Endothelial cell of umbilical vein (primary cell): Measurements from ENCODE around the gene CEMIP.

Source experiments
- CTCF ChIP-seq, 2 donors: IDR thresholded peaks; 1 replicate in 1 of 2; 2 replicates in 1 of 2; pipeline ENCODE4 v1.5.1; 2011; ENCODE audit warnings: low read length in 2 of 2, mild to moderate bottlenecking in 2 of 2, moderate library complexity in 2 of 2, control low read depth in 1 of 2, inconsistent platforms in 1 of 2, low read depth in 1 of 2; ENCODE audit not compliant: insufficient read depth in 1 of 2; ENCODE audit errors: extremely low read depth in 1 of 2
- EZH2 ChIP-seq: IDR thresholded peaks from 2 replicates; pipeline ENCODE4 v1.6.1; 2012; ENCODE audit warnings: borderline replicate concordance, low read depth, mild to moderate bottlenecking, moderate library complexity, low read length, inconsistent platforms; ENCODE audit not compliant: severe bottlenecking
- FOS ChIP-seq: IDR thresholded peaks from 2 replicates; pipeline ENCODE4 v1.6.1; 2011; ENCODE audit warnings: mild to moderate bottlenecking, low read length, moderate library complexity, borderline replicate concordance; ENCODE audit not compliant: insufficient read depth
- GATA2 ChIP-seq: IDR thresholded peaks from 2 replicates; pipeline ENCODE4 v1.7.0; 2011; ENCODE audit warnings: low read depth, mild to moderate bottlenecking, moderate library complexity, mixed read lengths, low read length; ENCODE audit not compliant: insufficient read length, insufficient read depth
- JUN ChIP-seq: IDR thresholded peaks from 2 replicates; pipeline ENCODE4 v1.6.1; 2011; ENCODE audit warnings: borderline replicate concordance, low read depth; ENCODE audit not compliant: insufficient read length, insufficient read depth
- POLR2A ChIP-seq: IDR thresholded peaks from 2 replicates; pipeline ENCODE4 v1.6.1; 2012; ENCODE audit warnings: low read depth, mild to moderate bottlenecking, control low read depth, low read length
- POLR2AphosphoS5 ChIP-seq: IDR thresholded peaks from 2 replicates; pipeline ENCODE4 v1.6.1; 2012; ENCODE audit warnings: low read depth, mild to moderate bottlenecking, control low read depth, low read length, moderate library complexity; ENCODE audit not compliant: insufficient read depth

- TF ChIP-seq POLR2A: no peak
- TF ChIP-seq JUN: no peak
- TF ChIP-seq EZH2: no peak
- TF ChIP-seq FOS: no peak
- no peak for TF ChIP-seq CTCF (IDR thresholded peaks at IDR 0.05; ENCODE audit: extremely low read depth in 1 of 2, insufficient read depth in 1 of 2, low read depth in 1 of 2, low read length in 2 of 2)
- TF ChIP-seq POLR2AphosphoS5: no peak
- TF ChIP-seq GATA2: no peak
Measured at GRCh38 chr15:81000144-81000623, 221.0 kb downstream of the CEMIP start.
